DND-41 (cell line): ENCODE measurements around the gene GPD1L.

ENCODE experiments used
- ATAC-seq: fragments of 200-7000 bp; cut with Tn5 transposase; 3 replicates; pipeline ENCODE4 v1.9.1; 2021; ENCODE audit warnings: low read depth; ENCODE audit not compliant: insufficient read depth
- DNase-seq: peaks from one replicate; pipeline ENCODE4 v3.0.0-alpha.2; 2020
- H2AFZ ChIP-seq: 2 replicates; pipeline ENCODE4 v1.6.0; 2012; ENCODE audit warnings: low read depth, low read length
- H3K27ac ChIP-seq: 2 replicates; pipeline ENCODE4 v1.5.1; 2012; ENCODE audit warnings: low read length, inconsistent platforms
- H3K27me3 ChIP-seq: fragments of 200-600 bp; sonication (generic); 2 replicates; pipeline ENCODE4 v1.6.0; 2012; ENCODE audit warnings: low read length, mild to moderate bottlenecking, inconsistent platforms; ENCODE audit not compliant: insufficient read depth, poor library complexity
- H3K36me3 ChIP-seq: 2 replicates; pipeline ENCODE4 v1.5.1; 2012; ENCODE audit warnings: low read length, inconsistent platforms; ENCODE audit not compliant: insufficient read depth
- H3K4me1 ChIP-seq: 2 replicates; pipeline ENCODE4 v1.5.1; 2012; ENCODE audit warnings: mild to moderate bottlenecking, low read length; ENCODE audit not compliant: insufficient read depth
- H3K4me2 ChIP-seq: 2 replicates; pipeline ENCODE4 v1.6.0; 2012; ENCODE audit warnings: mild to moderate bottlenecking, moderate library complexity, low read length, inconsistent platforms; ENCODE audit not compliant: insufficient read depth
- H3K4me3 ChIP-seq, 2 experiments: fragments of 200-600 bp in 1 of 2; shearing (Covaris generic) in 1 of 2; 2 replicates each; pipeline ENCODE4 v1.5.1; 2012 to 2016; ENCODE audit warnings: inconsistent platforms in 2 of 2, low read length in 2 of 2, mild to moderate bottlenecking in 2 of 2, low read depth in 1 of 2, moderate library complexity in 1 of 2
- H3K79me2 ChIP-seq: 2 replicates; pipeline ENCODE4 v1.6.0; 2012; ENCODE audit warnings: low read length, inconsistent platforms; ENCODE audit not compliant: insufficient read depth
- H3K9ac ChIP-seq: 2 replicates; pipeline ENCODE4 v1.6.0; 2012; ENCODE audit warnings: low read depth, mild to moderate bottlenecking, inconsistent platforms, low read length, moderate library complexity
- H3K9me3 ChIP-seq: 2 replicates; pipeline ENCODE4 v1.5.1; 2012; ENCODE audit warnings: low read length, moderate library complexity, mild to moderate bottlenecking, inconsistent platforms; ENCODE audit not compliant: insufficient read depth, severe bottlenecking
- H4K20me1 ChIP-seq: 2 replicates; pipeline ENCODE4 v1.6.0; 2012; ENCODE audit warnings: low read length; ENCODE audit not compliant: insufficient read depth
- EZH2 ChIP-seq: IDR thresholded peaks from 3 replicates; pipeline ENCODE4 v1.6.1; 2012; ENCODE audit warnings: borderline replicate concordance, low read depth, mild to moderate bottlenecking, moderate library complexity, low read length, inconsistent platforms; ENCODE audit not compliant: severe bottlenecking
- TF ChIP-seq, protein P1 (sequence below): IDR thresholded peaks from 2 replicates; pipeline ENCODE4 v1.5.1; 2012; ENCODE audit warnings: borderline replicate concordance, low read length, moderate library complexity, mild to moderate bottlenecking; ENCODE audit not compliant: poor library complexity, severe bottlenecking; ENCODE audit errors: extremely low read depth

The GPD1L gene

DNA sequence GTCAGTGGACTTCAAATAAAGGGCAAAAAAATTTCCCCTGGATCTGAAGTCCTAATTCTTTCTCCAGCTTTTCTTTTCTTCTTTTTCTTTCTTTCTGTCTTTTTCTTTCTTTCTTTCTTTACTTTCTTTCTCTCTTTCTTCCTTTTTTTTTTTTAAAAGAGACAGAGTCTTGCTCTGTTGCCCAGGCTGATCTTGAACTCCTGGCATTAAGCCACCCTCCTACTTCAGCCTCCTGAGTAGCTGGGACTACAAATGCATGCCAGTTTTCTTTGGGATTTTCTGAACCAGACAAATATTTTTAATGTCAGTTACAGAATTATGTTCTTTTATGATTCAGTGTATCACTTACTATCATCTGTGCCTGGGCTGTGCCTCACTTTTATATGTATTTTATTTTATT is 86.7 kb downstream of the GPD1L start:
- H3K27ac ChIP-seq = no peak overlapping the region
- H3K79me2 ChIP-seq = no peaks in the 10 kb centered on the region
- no peaks in the 10 kb centered on the region for H3K36me3 ChIP-seq
- H3K4me3 ChIP-seq = no peak overlapping the region
- H4K20me1 ChIP-seq = no peaks in the 10 kb centered on the region
- H3K4me2 ChIP-seq = no peak overlapping the region
- H3K9ac ChIP-seq = no peak overlapping the region
- no peaks in the 10 kb centered on the region for H3K27me3 ChIP-seq
- H2AFZ ChIP-seq = no peak overlapping the region
- TF ChIP-seq, protein P1, sequence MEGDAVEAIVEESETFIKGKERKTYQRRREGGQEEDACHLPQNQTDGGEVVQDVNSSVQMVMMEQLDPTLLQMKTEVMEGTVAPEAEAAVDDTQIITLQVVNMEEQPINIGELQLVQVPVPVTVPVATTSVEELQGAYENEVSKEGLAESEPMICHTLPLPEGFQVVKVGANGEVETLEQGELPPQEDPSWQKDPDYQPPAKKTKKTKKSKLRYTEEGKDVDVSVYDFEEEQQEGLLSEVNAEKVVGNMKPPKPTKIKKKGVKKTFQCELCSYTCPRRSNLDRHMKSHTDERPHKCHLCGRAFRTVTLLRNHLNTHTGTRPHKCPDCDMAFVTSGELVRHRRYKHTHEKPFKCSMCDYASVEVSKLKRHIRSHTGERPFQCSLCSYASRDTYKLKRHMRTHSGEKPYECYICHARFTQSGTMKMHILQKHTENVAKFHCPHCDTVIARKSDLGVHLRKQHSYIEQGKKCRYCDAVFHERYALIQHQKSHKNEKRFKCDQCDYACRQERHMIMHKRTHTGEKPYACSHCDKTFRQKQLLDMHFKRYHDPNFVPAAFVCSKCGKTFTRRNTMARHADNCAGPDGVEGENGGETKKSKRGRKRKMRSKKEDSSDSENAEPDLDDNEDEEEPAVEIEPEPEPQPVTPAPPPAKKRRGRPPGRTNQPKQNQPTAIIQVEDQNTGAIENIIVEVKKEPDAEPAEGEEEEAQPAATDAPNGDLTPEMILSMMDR = no peak
- TF ChIP-seq EZH2 = no peak
- ATAC-seq = no peak
- H3K4me1 ChIP-seq = no peaks in the 10 kb centered on the region
- H3K9me3 ChIP-seq = no peaks in the 10 kb centered on the region
- no peak for DNase-seq

DNA sequence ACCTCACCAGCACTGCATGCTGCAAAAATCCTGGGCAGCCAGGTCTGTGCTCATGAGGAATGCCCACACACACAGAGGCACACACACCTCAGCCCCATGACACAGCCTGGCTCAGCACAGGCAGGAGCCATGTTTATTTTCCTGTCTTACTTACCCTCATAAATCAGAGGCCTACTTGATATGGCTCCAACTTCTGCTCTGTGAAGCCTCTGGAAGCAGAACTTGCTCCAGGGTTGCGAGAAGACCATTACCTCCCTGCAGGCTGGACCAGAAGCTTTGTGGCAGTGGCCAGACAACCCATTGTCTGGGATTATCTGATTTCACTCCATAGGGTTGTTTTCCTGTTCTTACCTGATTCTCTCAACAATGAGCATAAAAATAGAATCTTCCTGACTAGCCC is 88.2 kb downstream of the GPD1L start:
- ATAC-seq (no peak), DNase-seq (no peak)
- TF ChIP-seq, protein P1 = no peak
- TF ChIP-seq EZH2 = no peak
- Histone ChIP-seq H3K79me2 (no peaks in the 10 kb centered on the region), H2AFZ (peak overlapping the region; percentile 36; the same call in 1 of the 2 replicates), H3K27ac (no peak overlapping the region), H3K4me3 (no peak overlapping the region), H3K27me3 (no peaks in the 10 kb centered on the region), H3K36me3 (no peaks in the 10 kb centered on the region), H3K4me2 (no peak overlapping the region), H4K20me1 (no peaks in the 10 kb centered on the region), H3K9ac (no peak overlapping the region), H3K4me1 (no peaks in the 10 kb centered on the region), H3K9me3 (no peaks in the 10 kb centered on the region)

DNA sequence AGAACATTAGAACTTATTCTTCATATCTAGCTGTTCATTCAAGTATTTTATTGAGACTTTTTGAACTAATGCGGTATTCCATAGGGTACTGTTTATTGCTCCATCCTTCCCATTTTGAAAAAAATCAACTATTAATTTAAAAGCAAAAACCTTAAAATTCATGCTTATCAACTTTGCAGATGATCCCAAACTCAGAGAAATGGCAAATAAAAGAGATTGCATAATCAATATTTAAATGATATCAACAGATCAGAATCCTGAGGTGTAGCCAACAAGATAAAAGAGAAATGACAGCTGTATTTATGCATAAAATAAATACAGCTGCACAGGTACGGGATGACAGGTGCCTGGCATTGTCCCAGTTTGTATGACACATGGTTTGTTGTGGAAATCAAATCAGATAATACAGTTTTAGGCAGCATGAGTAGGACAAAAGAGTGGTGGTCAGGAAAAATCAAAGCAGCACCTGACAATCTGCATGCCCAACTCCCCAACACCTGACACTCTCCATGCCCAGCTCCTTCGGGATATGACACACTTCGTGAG is 89.6 kb downstream of the GPD1L start:
- Histone ChIP-seq H2AFZ (no peak overlapping the region), H3K27ac (no peak overlapping the region), H3K79me2 (no peaks in the 10 kb centered on the region), H3K4me3 (no peak overlapping the region), H3K36me3 (no peaks in the 10 kb centered on the region), H3K4me1 (no peaks in the 10 kb centered on the region), H3K9ac (no peak overlapping the region), H3K9me3 (no peaks in the 10 kb centered on the region), H4K20me1 (no peaks in the 10 kb centered on the region), H3K4me2 (no peak overlapping the region), H3K27me3 (no peaks in the 10 kb centered on the region)
- DNase-seq (no peak), ATAC-seq (no peak)
- TF ChIP-seq, protein P1 = no peak
- TF ChIP-seq EZH2 = no peak

DNA sequence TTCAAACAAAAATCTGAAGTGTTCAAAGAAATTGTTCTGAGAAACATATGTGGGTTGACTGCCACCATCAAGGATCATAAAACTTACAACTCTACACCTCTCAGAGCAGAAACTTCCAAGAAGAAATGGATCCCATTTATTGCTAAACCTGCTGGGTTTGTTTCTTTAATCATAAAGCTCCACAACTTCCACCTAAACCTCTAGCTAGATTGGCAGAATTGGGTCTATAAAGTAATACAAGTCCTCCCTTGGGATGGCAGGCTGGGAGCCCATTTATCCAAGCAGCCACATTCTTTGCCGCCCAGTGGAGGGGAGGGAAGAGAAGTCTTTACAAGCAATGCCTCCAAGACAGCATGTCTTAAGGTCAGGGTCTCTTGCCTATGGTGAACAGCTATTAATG is 91.6 kb downstream of the GPD1L start:
- ATAC-seq = no peak
- no peak overlapping the region for H3K4me2 ChIP-seq
- H4K20me1 ChIP-seq = no peaks in the 10 kb centered on the region
- H2AFZ ChIP-seq = no peak overlapping the region
- no peaks in the 10 kb centered on the region for H3K27me3 ChIP-seq
- no peak overlapping the region for H3K4me3 ChIP-seq
- H3K36me3 ChIP-seq = no peaks in the 10 kb centered on the region
- no peak overlapping the region for H3K9ac ChIP-seq
- no peaks in the 10 kb centered on the region for H3K9me3 ChIP-seq
- no peak for DNase-seq
- TF ChIP-seq, protein P1 = no peak
- TF ChIP-seq EZH2 = no peak
- no peaks in the 10 kb centered on the region for H3K79me2 ChIP-seq
- no peak overlapping the region for H3K27ac ChIP-seq
- H3K4me1 ChIP-seq = no peaks in the 10 kb centered on the region
